22Rv1 (cell line): ENCODE results near the gene RAP2C.

Experiments used
- ZFX ChIP-seq: fragments of 450-650 bp; IDR thresholded peaks from 2 replicates; pipeline ENCODE4 v1.6.1; 2017; ENCODE audit warnings: antibody characterized with exemption, borderline replicate concordance
- TF ChIP-seq, protein P1 (sequence below): fragments of 450-650 bp; IDR thresholded peaks from 2 replicates; pipeline ENCODE4 v1.5.1; 2017; ENCODE audit warnings: mild to moderate bottlenecking

DNA sequence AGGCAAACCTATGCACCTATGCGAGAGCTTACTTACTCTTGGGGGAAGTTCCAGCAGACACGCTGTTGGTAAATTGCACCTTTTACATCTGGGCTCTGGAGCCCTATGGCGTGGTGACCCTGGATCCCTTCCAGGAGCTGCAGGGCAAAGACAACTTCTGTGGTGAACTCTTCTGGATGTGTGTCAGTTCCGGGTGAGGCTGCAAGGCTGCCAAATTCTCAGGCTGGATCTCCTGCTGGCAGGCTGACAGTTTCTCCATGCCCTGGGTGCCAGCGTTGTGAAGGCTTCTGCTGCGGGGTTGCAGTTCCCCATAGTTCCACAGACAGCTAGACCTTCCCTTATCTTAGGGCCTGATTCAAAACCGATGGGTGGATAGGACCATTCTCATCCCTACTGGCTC is 37.9 kb downstream of the RAP2C start:
- TF ChIP-seq, protein P1, sequence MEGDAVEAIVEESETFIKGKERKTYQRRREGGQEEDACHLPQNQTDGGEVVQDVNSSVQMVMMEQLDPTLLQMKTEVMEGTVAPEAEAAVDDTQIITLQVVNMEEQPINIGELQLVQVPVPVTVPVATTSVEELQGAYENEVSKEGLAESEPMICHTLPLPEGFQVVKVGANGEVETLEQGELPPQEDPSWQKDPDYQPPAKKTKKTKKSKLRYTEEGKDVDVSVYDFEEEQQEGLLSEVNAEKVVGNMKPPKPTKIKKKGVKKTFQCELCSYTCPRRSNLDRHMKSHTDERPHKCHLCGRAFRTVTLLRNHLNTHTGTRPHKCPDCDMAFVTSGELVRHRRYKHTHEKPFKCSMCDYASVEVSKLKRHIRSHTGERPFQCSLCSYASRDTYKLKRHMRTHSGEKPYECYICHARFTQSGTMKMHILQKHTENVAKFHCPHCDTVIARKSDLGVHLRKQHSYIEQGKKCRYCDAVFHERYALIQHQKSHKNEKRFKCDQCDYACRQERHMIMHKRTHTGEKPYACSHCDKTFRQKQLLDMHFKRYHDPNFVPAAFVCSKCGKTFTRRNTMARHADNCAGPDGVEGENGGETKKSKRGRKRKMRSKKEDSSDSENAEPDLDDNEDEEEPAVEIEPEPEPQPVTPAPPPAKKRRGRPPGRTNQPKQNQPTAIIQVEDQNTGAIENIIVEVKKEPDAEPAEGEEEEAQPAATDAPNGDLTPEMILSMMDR: no peak
- TF ChIP-seq ZFX: no peak
